Ascending aorta (tissue), 2 donors: Measurements from ENCODE around the gene PTPRA. TPM values are rescaled to one million over a fixed set of nuclear protein-coding genes. Genes with fewer than 3 reads are reported as not detected.

Source experiments
- DNase-seq, 2 donors: peaks; one replicate each; pipeline ENCODE4 v3.0.0-alpha.2; 2019; ENCODE audit warnings: low spot score in 2 of 2
- H3K27ac ChIP-seq, 2 donors: fragments of 200-600 bp; sonication (generic); one replicate each; pipeline ENCODE4 v1.5.1; 2016 to 2017; ENCODE audit warnings: mild to moderate bottlenecking in 1 of 2
- H3K27me3 ChIP-seq: fragments of 200-600 bp; sonication (generic); one replicate; pipeline ENCODE4 v1.5.1; 2017
- H3K36me3 ChIP-seq, 2 donors: fragments of 200-600 bp; sonication (generic); one replicate each; pipeline ENCODE4 v1.5.1; 2016
- H3K4me1 ChIP-seq, 2 donors: fragments of 200-600 bp; sonication (generic); one replicate each; pipeline ENCODE4 v1.5.1; 2016 to 2017; ENCODE audit warnings: mild to moderate bottlenecking in 1 of 2
- H3K4me3 ChIP-seq, 2 donors: fragments of 200-600 bp; sonication (generic); one replicate each; pipeline ENCODE4 v1.5.1; 2016 to 2017; ENCODE audit warnings: mild to moderate bottlenecking in 1 of 2
- H3K9me3 ChIP-seq, 2 donors: fragments of 200-600 bp; sonication (generic); one replicate each; pipeline ENCODE4 v1.5.1; 2016
- CTCF ChIP-seq, 3 experiments: fragments of 200-600 bp in 2 of 3; fragments of 450-650 bp in 1 of 3; sonication (generic) in 2 of 3; IDR thresholded peaks; one replicate each; pipeline ENCODE4 v1.5.1; 2016 to 2019; ENCODE audit warnings: antibody characterized with exemption in 3 of 3, mild to moderate bottlenecking in 1 of 3, moderate library complexity in 1 of 3
- intact Hi-C: fragments of 100-400 bp; cut with DNase I; formaldehyde crosslinking; loops from one replicate; pipeline ENCODE4 v1.15.1; 2023
- total RNA-seq: library from RNA; depleted of rRNA; stranded (reverse); fragments of >200 nt; gene quantifications from one replicate; pipeline ENCODE4 v1.1.0, GENCODE V29; 2016

Gene PTPRA
- total RNA-seq, 1 donor from 2014 or later: 24.2 TPM

- H3K4me1 ChIP-seq: no peaks in the 10 kb centered on the region
- no peak for TF ChIP-seq CTCF (IDR thresholded peaks at IDR 0.05)
- no peaks in the 10 kb centered on the region for H3K27me3 ChIP-seq
- H3K4me3 ChIP-seq: no peak overlapping the region
- H3K9me3 ChIP-seq: no peaks in the 10 kb centered on the region
- no peak for DNase-seq
- intact Hi-C loops: loop anchor here (10.0 kb wide), 1 partner anchor 309 kb away; no protein-coding TSS in a partner anchor
- H3K27ac ChIP-seq: no peak overlapping the region
- no peaks in the 10 kb centered on the region for H3K36me3 ChIP-seq
Measured at GRCh38 chr20:2833761-2834160, 39.5 kb upstream of the PTPRA start.

- no peak overlapping the region for H3K4me3 ChIP-seq
- no peak for DNase-seq
- H3K4me1 ChIP-seq: no peaks in the 10 kb centered on the region
- H3K9me3 ChIP-seq: no peaks in the 10 kb centered on the region
- intact Hi-C loops: loop anchor here (10.0 kb wide), 1 partner anchor 310 kb away; no protein-coding TSS in a partner anchor
- no peak overlapping the region for H3K27ac ChIP-seq
- TF ChIP-seq CTCF (IDR thresholded peaks at IDR 0.05): no peak
- H3K36me3 ChIP-seq: no peaks in the 10 kb centered on the region
- H3K27me3 ChIP-seq: no peaks in the 10 kb centered on the region
Measured at GRCh38 chr20:2834401-2835110, 38.7 kb upstream of the PTPRA start.

GRCh38 chr20:2835331-2835796 lies 37.9 kb upstream of the PTPRA start:
- DNase-seq: no peak
- Histone ChIP-seq H3K27me3 (no peaks in the 10 kb centered on the region), H3K36me3 (no peaks in the 10 kb centered on the region), H3K4me3 (no peak overlapping the region), H3K27ac (no peak overlapping the region), H3K9me3 (no peaks in the 10 kb centered on the region), H3K4me1 (no peaks in the 10 kb centered on the region)
- intact Hi-C loops: loop anchor here (10.0 kb wide), 1 partner anchor 311 kb away; no protein-coding TSS in a partner anchor
- no peak for TF ChIP-seq CTCF (IDR thresholded peaks at IDR 0.05)

GRCh38 chr20:2836035-2836434 lies 37.2 kb upstream of the PTPRA start:
- no peak for TF ChIP-seq CTCF (IDR thresholded peaks at IDR 0.05)
- Histone ChIP-seq H3K27me3 (no peaks in the 10 kb centered on the region), H3K4me1 (no peaks in the 10 kb centered on the region), H3K27ac (no peak overlapping the region), H3K9me3 (no peaks in the 10 kb centered on the region), H3K4me3 (no peak overlapping the region), H3K36me3 (no peaks in the 10 kb centered on the region)
- intact Hi-C loops: loop anchor here (10.0 kb wide), 1 partner anchor 311 kb away; no protein-coding TSS in a partner anchor
- DNase-seq: no peak

- Histone ChIP-seq H3K27me3 (no peaks in the 10 kb centered on the region), H3K36me3 (no peaks in the 10 kb centered on the region), H3K9me3 (no peaks in the 10 kb centered on the region), H3K4me1 (peaks cover 5% of the 10 kb centered on the region in 2 donors), H3K27ac (no peak overlapping the region), H3K4me3 (no peak overlapping the region)
- intact Hi-C loops: loop anchor here (10.0 kb wide), 1 partner anchor 313 kb away; no protein-coding TSS in a partner anchor
- no peak for TF ChIP-seq CTCF (IDR thresholded peaks at IDR 0.05)
- no peak for DNase-seq
Measured at GRCh38 chr20:2837221-2837960, 35.9 kb upstream of the PTPRA start.
